ENCODE results near the gene SLITRK1.

SLITRK1 gene

DNA sequence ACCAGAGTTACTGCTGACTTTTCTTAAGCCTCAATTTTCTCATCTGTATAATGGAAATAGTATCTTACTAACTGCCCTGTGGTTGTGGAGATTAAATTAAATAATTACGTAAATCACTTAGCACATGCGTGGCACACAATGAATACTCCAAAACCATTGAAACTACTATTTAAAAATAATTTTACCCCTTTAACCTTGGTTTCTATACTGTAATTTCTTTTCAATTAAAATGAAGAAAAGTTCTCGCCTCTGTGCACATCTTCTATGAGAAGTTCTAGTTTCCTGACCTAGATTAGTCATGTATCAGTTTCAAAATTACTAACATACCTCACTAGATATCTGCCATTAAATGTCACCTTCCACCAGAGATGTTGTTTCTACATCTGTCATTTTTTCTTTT lies 5.7 kb downstream of the SLITRK1 start:
- no peak overlapping the region for H3K4me3 ChIP-seq (ENCODE audit: control insufficient read depth, low read depth, low read length)
- DNase-seq (ENCODE audit: low read depth), result no peak
- TF ChIP-seq, protein P1, sequence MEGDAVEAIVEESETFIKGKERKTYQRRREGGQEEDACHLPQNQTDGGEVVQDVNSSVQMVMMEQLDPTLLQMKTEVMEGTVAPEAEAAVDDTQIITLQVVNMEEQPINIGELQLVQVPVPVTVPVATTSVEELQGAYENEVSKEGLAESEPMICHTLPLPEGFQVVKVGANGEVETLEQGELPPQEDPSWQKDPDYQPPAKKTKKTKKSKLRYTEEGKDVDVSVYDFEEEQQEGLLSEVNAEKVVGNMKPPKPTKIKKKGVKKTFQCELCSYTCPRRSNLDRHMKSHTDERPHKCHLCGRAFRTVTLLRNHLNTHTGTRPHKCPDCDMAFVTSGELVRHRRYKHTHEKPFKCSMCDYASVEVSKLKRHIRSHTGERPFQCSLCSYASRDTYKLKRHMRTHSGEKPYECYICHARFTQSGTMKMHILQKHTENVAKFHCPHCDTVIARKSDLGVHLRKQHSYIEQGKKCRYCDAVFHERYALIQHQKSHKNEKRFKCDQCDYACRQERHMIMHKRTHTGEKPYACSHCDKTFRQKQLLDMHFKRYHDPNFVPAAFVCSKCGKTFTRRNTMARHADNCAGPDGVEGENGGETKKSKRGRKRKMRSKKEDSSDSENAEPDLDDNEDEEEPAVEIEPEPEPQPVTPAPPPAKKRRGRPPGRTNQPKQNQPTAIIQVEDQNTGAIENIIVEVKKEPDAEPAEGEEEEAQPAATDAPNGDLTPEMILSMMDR (IDR thresholded peaks at IDR 0.05; ENCODE audit: control insufficient read depth, insufficient read depth, low read depth, low read length, missing control alignments), result no peak

DNA sequence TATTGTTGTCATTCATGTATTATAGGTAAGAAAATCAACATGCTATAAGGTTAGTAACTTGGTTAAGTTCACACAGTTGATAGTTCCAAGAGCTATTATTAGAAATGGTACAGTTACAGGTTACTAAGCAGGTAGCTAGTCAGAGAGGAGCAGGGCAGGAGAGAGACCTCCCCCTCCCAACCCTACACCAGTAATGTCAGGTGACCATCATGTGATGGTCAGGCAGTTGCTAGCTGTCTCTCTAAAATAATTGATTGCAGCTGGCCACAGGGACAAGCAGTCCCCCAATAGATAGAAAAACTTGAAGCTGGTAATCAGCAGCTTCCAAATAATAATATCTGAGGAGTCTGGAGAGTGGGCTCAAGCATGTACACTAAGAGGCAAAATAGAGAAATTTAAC lies 14.6 kb downstream of the SLITRK1 start:
- no peak overlapping the region for H3K4me3 ChIP-seq (ENCODE audit: control insufficient read depth, low read depth, low read length)
- DNase-seq (ENCODE audit: low read depth), result no peak
- TF ChIP-seq, protein P1 (IDR thresholded peaks at IDR 0.05; ENCODE audit: control insufficient read depth, insufficient read depth, low read depth, low read length, missing control alignments), result no peak

DNA sequence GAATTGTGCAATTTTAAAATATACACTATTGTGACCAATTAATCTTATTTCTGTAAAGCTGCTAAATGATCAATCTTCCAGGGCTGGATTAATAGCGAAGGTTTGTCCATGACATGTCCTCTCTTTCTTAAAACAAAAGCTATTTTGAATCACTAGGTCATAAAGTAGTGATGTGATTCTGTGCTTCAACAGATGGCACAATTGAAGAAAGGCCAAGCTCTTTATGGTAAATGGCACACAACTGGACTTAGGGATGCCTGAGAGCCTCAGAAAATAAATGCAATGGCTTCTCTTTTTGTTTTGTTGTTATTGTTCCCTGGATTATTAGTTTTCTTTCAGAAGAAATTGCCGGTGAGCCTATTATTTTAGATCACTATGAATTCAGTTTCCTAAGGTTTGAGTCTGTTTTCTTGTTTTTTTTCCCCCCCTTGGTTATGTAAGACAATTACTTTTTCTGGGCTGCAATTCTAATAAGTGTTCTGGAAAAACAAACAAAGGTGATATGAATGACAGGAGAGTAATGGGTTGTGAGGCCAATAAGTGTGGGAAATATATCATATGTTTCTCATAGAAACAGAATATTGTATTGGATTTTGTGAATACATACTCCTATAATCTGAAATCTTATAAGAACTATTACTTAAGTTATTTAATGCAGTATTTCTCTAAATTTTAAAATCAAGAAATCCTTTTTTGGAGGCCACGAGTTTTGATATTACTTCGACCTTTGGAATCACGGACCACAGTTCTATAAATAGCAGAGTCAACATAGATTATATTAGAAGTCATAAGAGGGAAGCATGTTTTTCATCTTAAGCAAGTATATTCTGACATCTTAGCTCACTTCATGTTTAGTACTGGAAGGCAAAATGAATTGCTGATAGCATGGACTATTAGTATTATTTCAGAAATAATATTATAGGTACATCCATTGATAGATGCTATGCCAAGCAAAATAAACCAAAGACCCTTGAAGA lies 16.8 kb downstream of the SLITRK1 start:
- no peak for DNase-seq (ENCODE audit: low read depth)
- H3K4me3 ChIP-seq (ENCODE audit: control insufficient read depth, low read depth, low read length), result no peak overlapping the region
- TF ChIP-seq, protein P1 (IDR thresholded peaks at IDR 0.05; ENCODE audit: control insufficient read depth, insufficient read depth, low read depth, low read length, missing control alignments), result no peak

DNA sequence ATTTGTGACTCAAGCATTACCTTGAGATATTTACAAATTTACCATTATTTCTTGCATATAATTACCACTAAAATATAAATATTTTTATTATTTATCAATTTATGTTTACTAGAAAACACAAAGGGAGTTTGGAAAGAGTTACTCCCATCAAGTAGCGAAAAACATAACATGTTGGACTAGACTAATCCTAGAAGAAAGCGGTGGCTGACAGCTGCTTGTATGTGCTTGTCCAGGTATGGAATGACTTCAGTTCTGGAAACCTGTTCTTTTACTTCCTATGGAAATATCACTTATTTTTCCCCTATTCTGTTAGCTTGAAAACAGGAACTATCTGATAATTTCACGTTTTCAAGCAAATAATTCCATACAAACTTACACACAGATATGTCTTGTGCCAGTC lies 28.5 kb downstream of the SLITRK1 start:
- TF ChIP-seq, protein P1 (IDR thresholded peaks at IDR 0.05; ENCODE audit: control insufficient read depth, insufficient read depth, low read depth, low read length, missing control alignments), result no peak
- no peak for DNase-seq (ENCODE audit: low read depth)
- H3K4me3 ChIP-seq (ENCODE audit: control insufficient read depth, low read depth, low read length), result no peak overlapping the region

DNA sequence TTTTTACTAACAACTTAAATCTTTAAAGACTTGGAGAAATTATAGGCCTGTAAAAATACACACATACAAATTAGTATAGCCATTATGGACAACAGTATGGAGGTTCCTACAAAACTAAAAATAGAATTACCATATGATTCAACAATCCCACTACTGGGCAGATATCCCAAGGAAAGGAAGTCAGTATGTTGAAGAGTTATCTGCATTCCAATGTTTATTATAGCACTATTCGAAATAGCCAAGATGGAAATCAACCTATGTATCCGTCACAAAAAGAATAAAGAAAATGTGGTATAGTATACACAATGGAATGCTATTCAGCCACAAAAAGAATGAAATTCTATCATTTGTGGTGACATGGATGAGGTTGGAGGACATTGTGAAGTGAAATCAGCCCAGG lies 37.2 kb downstream of the SLITRK1 start:
- DNase-seq (ENCODE audit: low read depth), result no peak
- no peak overlapping the region for H3K4me3 ChIP-seq (ENCODE audit: control insufficient read depth, low read depth, low read length)
- TF ChIP-seq, protein P1 (IDR thresholded peaks at IDR 0.05; ENCODE audit: control insufficient read depth, insufficient read depth, low read depth, low read length, missing control alignments), result no peak

DNA sequence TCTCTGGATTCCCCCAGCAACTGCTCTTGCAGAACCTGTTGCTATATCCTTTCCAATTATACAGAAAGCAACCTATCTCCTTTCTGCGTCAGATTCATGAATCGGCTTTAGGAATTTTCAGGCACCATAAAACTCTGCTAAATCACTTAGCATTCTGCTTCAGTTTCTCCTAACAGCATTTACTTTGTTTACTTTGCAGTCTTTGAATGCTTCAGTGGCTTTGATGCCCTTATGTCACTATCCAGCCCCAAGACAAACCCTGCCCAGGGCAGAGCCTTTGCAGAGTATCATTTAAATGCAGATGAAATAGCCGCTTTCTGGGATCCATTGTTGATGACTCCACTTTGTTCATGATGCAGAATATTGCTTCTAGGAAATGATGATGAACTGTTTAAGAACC lies 43.1 kb downstream of the SLITRK1 start:
- no peak for DNase-seq (ENCODE audit: low read depth)
- TF ChIP-seq, protein P1 (IDR thresholded peaks at IDR 0.05; ENCODE audit: control insufficient read depth, insufficient read depth, low read depth, low read length, missing control alignments), result no peak
- H3K4me3 ChIP-seq (ENCODE audit: control insufficient read depth, low read depth, low read length), result no peak overlapping the region
